GM12873 (cell line): ENCODE results near the gene HSPB6.

ENCODE experiments used
- CTCF ChIP-seq: IDR thresholded peaks from 2 replicates; pipeline ENCODE4 v1.5.1; 2012; ENCODE audit warnings: low read depth, mild to moderate bottlenecking, moderate library complexity, low read length, control low read depth; ENCODE audit not compliant: insufficient read depth; ENCODE audit errors: missing control alignments

Gene HSPB6

GRCh38 chr19:35752746-35753350, 4.0 kb downstream of the HSPB6 start:
- TF ChIP-seq CTCF, result no peak

GRCh38 chr19:35751839-35752745, 4.7 kb downstream of the HSPB6 start:
- TF ChIP-seq CTCF, result no peak

- TF ChIP-seq CTCF, result no peak
These were observed 6.7 kb downstream of the HSPB6 start for GRCh38 chr19:35750167-35750566.

GRCh38 chr19:35748106-35749020, 8.5 kb downstream of the HSPB6 start, which contains the start of gene LIN37:
Gene LIN37 (plus strand): TSS chr19:35748576. CDS start chr19:35748725, 149 bp downstream.
- TF ChIP-seq CTCF, result no peak

GRCh38 chr19:35746531-35746930, 10.3 kb downstream of the HSPB6 start:
- no peak for TF ChIP-seq CTCF

- no peak for TF ChIP-seq CTCF
These were observed 10.8 kb downstream of the HSPB6 start for GRCh38 chr19:35746087-35746462.
